Hair follicular keratinocyte (primary cell): ENCODE measurements around the gene M6PR. TPM values are rescaled to one million over a fixed set of nuclear protein-coding genes. Genes with fewer than 3 reads are reported as not detected.

Experiments
- total RNA-seq: library from RNA; depleted of rRNA; stranded (reverse); fragments of >200 nt; gene quantifications from 2 replicates; pipeline ENCODE4 v1.2.3, GENCODE V29; 2015

Gene M6PR
- total RNA-seq: 88.7 and 106 TPM in 2 replicates

GRCh38 chr12:8949342-8950220 lies at the start of gene M6PR:
Gene M6PR (minus strand): TSS chr12:8949645. CDS start chr12:8946404, 3,241 bp downstream.

GRCh38 chr12:8989413-8989812 lies 40.0 kb upstream of the M6PR start, which contains the start of gene KLRG1:
Gene KLRG1 (plus strand): TSS chr12:8989546. CDS start chr12:8989636, 90 bp downstream.

GRCh38 chr12:8914033-8914715 lies 35.3 kb downstream of the M6PR start, which contains the start of gene PHC1:
Gene PHC1 (plus strand): TSS chr12:8914509. CDS start chr12:8917678, 3,169 bp downstream.

Other genes starting within 250 kb of the M6PR start
- 2.7 and 5.4 TPM in 2 replicates for gene A2ML1, start 127.0 kb downstream of the M6PR start, total RNA-seq
- gene PHC1, start 35.1 kb downstream of the M6PR start, total RNA-seq: 13.7 and 16.9 TPM in 2 replicates
- gene KLRG1, start 39.9 kb upstream of the M6PR start, total RNA-seq: 0.23 and 1.4 TPM in 2 replicates
- 0.04 TPM in 1 of 2 replicates, not detected in the other for gene A2M, start 166.3 kb upstream of the M6PR start, total RNA-seq